SK-N-SH treated with all-trans-retinoic acid at 6 μM for 48 hours (cell line): ENCODE results near the gene RCN1.

ENCODE experiments used
- ATAC-seq: fragments of 200-7000 bp; cut with Tn5 transposase; 3 replicates; pipeline ENCODE4 v1.9.1; 2020; ENCODE audit warnings: mild to moderate bottlenecking, moderate library complexity
- ARNTL ChIP-seq: fragments of 450-650 bp; formaldehyde crosslinking; IDR thresholded peaks from 2 replicates; pipeline ENCODE4 v1.5.0; 2020; ENCODE audit warnings: low read depth, mild to moderate bottlenecking, moderate library complexity, borderline replicate concordance
- BACH2 ChIP-seq: fragments of 250-450 bp; sonication (Bioruptor Pico); IDR thresholded peaks from 2 replicates; pipeline ENCODE4 v1.9.0; 2021; ENCODE audit warnings: mild to moderate bottlenecking, borderline replicate concordance
- CREB5 ChIP-seq: fragments of 250-450 bp; sonication (Bioruptor Pico); IDR thresholded peaks from 2 replicates; pipeline ENCODE4 v1.5.1; 2020; ENCODE audit warnings: low read depth, mild to moderate bottlenecking, moderate library complexity
- CSDC2 ChIP-seq: fragments of 250-450 bp; sonication (Bioruptor Pico); IDR thresholded peaks from 2 replicates; pipeline ENCODE4 v1.5.0; 2020; ENCODE audit warnings: mild to moderate bottlenecking, moderate library complexity
- CSRNP3 ChIP-seq: fragments of 250-450 bp; sonication (Bioruptor Pico); IDR thresholded peaks from 2 replicates; pipeline ENCODE4 v1.5.1; 2021; ENCODE audit warnings: mild to moderate bottlenecking, moderate library complexity
- GLIS3 ChIP-seq: fragments of 250-450 bp; sonication (Bioruptor Pico); IDR thresholded peaks from 2 replicates; pipeline ENCODE4 v1.5.0; 2020; ENCODE audit warnings: mild to moderate bottlenecking, moderate library complexity
- ISL1 ChIP-seq: fragments of 250-450 bp; sonication (Bioruptor Pico); IDR thresholded peaks from 2 replicates; pipeline ENCODE4 v2.1.2; 2022; ENCODE audit warnings: mild to moderate bottlenecking, moderate library complexity
- PATZ1 ChIP-seq: fragments of 250-450 bp; sonication (Bioruptor Pico); IDR thresholded peaks from 2 replicates; pipeline ENCODE4 v1.8.0; 2020; ENCODE audit warnings: mild to moderate bottlenecking, moderate library complexity, borderline replicate concordance
- POU6F1 ChIP-seq: fragments of 250-450 bp; sonication (Bioruptor Pico); IDR thresholded peaks from 2 replicates; pipeline ENCODE4 v1.8.0; 2021; ENCODE audit warnings: low read depth, mild to moderate bottlenecking, moderate library complexity, borderline replicate concordance
- PPARA ChIP-seq: fragments of 250-450 bp; sonication (Bioruptor Pico); IDR thresholded peaks from 2 replicates; pipeline ENCODE4 v1.5.0; 2020; ENCODE audit warnings: mild to moderate bottlenecking, borderline replicate concordance
- RARB ChIP-seq: fragments of 250-450 bp; sonication (Bioruptor Pico); IDR thresholded peaks from 2 replicates; pipeline ENCODE4 v1.8.0; 2021; ENCODE audit warnings: mild to moderate bottlenecking, moderate library complexity
- SNAI2 ChIP-seq: fragments of 250-450 bp; sonication (Bioruptor Pico); IDR thresholded peaks from 2 replicates; pipeline ENCODE4 v1.5.0; 2020; ENCODE audit warnings: mild to moderate bottlenecking, moderate library complexity
- TCF4 ChIP-seq: fragments of 250-450 bp; sonication (Bioruptor Pico); IDR thresholded peaks from 2 replicates; pipeline ENCODE4 v1.8.0; 2021; ENCODE audit warnings: mild to moderate bottlenecking, moderate library complexity, borderline replicate concordance
- TSHZ2 ChIP-seq: fragments of 250-450 bp; sonication (Bioruptor Pico); IDR thresholded peaks from 2 replicates; pipeline ENCODE4 v1.5.0; 2020; ENCODE audit warnings: mild to moderate bottlenecking, moderate library complexity
- ZFP30 ChIP-seq: fragments of 450-650 bp; formaldehyde crosslinking; IDR thresholded peaks from 2 replicates; pipeline ENCODE4 v1.5.0; 2022; ENCODE audit warnings: mild to moderate bottlenecking, moderate library complexity
- ZNF565 ChIP-seq: fragments of 450-650 bp; formaldehyde crosslinking; conservative IDR thresholded peaks from 2 replicates; pipeline ENCODE4 v1.5.0; 2020; ENCODE audit warnings: low read depth, mild to moderate bottlenecking, moderate library complexity
- ZNF70 ChIP-seq: fragments of 450-650 bp; formaldehyde crosslinking; IDR thresholded peaks from 2 replicates; pipeline ENCODE4 v1.5.0; 2020; ENCODE audit warnings: mild to moderate bottlenecking, moderate library complexity

Gene RCN1

GRCh38 chr11:32151027-32151426, 60.2 kb downstream of the RCN1 start:
- TF ChIP-seq GLIS3 (CRISPR knock-in tag) = no peak
- TF ChIP-seq BACH2 = no peak
- TF ChIP-seq TCF4 = no peak
- TF ChIP-seq CSRNP3 (CRISPR knock-in tag) = no peak
- no peak for TF ChIP-seq SNAI2 (CRISPR knock-in tag)
- no peak for TF ChIP-seq PPARA (CRISPR knock-in tag)
- no peak for TF ChIP-seq ZFP30
- TF ChIP-seq ARNTL (CRISPR knock-in tag) = no peak
- no peak for TF ChIP-seq ZNF70 (CRISPR knock-in tag)
- TF ChIP-seq PATZ1 (CRISPR knock-in tag) = no peak
- TF ChIP-seq TSHZ2 (CRISPR knock-in tag) = no peak
- no peak for TF ChIP-seq ZNF565 (CRISPR knock-in tag)
- no peak for TF ChIP-seq POU6F1
- no peak for TF ChIP-seq CREB5 (CRISPR knock-in tag)
- no peak for TF ChIP-seq ISL1
- TF ChIP-seq CSDC2 (CRISPR knock-in tag) = no peak
- no peak for ATAC-seq

GRCh38 chr11:32152216-32152615, 61.3 kb downstream of the RCN1 start:
- ATAC-seq = no peak
- TF ChIP-seq ARNTL (CRISPR knock-in tag) = no peak
- TF ChIP-seq RARB (CRISPR knock-in tag) = no peak
- TF ChIP-seq CREB5 (CRISPR knock-in tag) = no peak
- TF ChIP-seq GLIS3 (CRISPR knock-in tag) = no peak

GRCh38 chr11:32152821-32153220, 61.9 kb downstream of the RCN1 start:
- no peak for ATAC-seq
- TF ChIP-seq PATZ1 (CRISPR knock-in tag) (no peak), ZFP30 (no peak), SNAI2 (CRISPR knock-in tag) (no peak), TCF4 (no peak), GLIS3 (CRISPR knock-in tag) (no peak), CREB5 (CRISPR knock-in tag) (no peak), PPARA (CRISPR knock-in tag) (no peak), RARB (CRISPR knock-in tag) (no peak), POU6F1 (no peak), TSHZ2 (CRISPR knock-in tag) (no peak)
